ENCODE data around the gene LRRC8A. TPM values are rescaled to one million over a fixed set of nuclear protein-coding genes. Genes with fewer than 3 reads are reported as not detected.

LRRC8A gene
- total RNA-seq, 1 experiment from 2014 or later, result 22.0 TPM

DNA sequence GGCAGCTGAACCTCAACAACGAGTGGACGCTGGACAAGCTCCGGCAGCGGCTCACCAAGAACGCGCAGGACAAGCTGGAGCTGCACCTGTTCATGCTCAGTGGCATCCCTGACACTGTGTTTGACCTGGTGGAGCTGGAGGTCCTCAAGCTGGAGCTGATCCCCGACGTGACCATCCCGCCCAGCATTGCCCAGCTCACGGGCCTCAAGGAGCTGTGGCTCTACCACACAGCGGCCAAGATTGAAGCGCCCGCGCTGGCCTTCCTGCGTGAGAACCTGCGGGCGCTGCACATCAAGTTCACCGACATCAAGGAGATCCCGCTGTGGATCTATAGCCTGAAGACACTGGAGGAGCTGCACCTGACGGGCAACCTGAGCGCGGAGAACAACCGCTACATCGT lies 26.4 kb downstream of the LRRC8A start:
- Histone ChIP-seq H3K9me3 (ENCODE audit: control insufficient read depth in 1 of 2, insufficient read depth in 1 of 2, low read depth in 1 of 2, low read length in 2 of 2) (no peaks in the 10 kb centered on the region), H4K20me1 (ENCODE audit: insufficient read depth) (no peaks in the 10 kb centered on the region), H2AFZ (ENCODE audit: low read depth, low read length, poor library complexity, severe bottlenecking) (no peak overlapping the region), H3K4me3 (replicated peaks in 1 of 2; ENCODE audit: low read depth in 1 of 2, low read length in 2 of 2) (no peak overlapping the region), H3K4me1 (ENCODE audit: control insufficient read depth in 1 of 2, insufficient read depth in 2 of 2, low read length in 2 of 2) (peaks cover 21 to 40% of the 10 kb centered on the region in 2 experiments), H3K27me3 (ENCODE audit: insufficient read depth, low read length) (no peaks in the 10 kb centered on the region), H3K9ac (ENCODE audit: low read length) (no peak overlapping the region), H3K27ac (ENCODE audit: low read depth, low read length) (no peak overlapping the region), H3K79me2 (ENCODE audit: insufficient read depth, low read length) (peaks cover 11% of the 10 kb centered on the region; the same call in 1 of the 2 replicates), H3K4me2 (ENCODE audit: low read length) (no peak overlapping the region), H3K9me2 (ENCODE audit: insufficient read depth) (no peaks in the 10 kb centered on the region), H3K36me3 (ENCODE audit: control insufficient read depth in 1 of 2, insufficient read depth in 2 of 2, low read length in 2 of 2) (peaks cover 6 to 14% of the 10 kb centered on the region in 2 experiments; a peak in 3 of 4 replicates)
- TF ChIP-seq, protein P1, sequence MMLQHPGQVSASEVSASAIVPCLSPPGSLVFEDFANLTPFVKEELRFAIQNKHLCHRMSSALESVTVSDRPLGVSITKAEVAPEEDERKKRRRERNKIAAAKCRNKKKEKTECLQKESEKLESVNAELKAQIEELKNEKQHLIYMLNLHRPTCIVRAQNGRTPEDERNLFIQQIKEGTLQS (IDR thresholded peaks at IDR 0.05), result no peak
- no peak for TF ChIP-seq FOSL1 (IDR thresholded peaks at IDR 0.05; ENCODE audit: low read depth)
- no peak for TF ChIP-seq TCF7L2 (IDR thresholded peaks at IDR 0.05; ENCODE audit: borderline replicate concordance, extremely low read depth, insufficient read depth, insufficient read length)
- TF ChIP-seq, protein P2, sequence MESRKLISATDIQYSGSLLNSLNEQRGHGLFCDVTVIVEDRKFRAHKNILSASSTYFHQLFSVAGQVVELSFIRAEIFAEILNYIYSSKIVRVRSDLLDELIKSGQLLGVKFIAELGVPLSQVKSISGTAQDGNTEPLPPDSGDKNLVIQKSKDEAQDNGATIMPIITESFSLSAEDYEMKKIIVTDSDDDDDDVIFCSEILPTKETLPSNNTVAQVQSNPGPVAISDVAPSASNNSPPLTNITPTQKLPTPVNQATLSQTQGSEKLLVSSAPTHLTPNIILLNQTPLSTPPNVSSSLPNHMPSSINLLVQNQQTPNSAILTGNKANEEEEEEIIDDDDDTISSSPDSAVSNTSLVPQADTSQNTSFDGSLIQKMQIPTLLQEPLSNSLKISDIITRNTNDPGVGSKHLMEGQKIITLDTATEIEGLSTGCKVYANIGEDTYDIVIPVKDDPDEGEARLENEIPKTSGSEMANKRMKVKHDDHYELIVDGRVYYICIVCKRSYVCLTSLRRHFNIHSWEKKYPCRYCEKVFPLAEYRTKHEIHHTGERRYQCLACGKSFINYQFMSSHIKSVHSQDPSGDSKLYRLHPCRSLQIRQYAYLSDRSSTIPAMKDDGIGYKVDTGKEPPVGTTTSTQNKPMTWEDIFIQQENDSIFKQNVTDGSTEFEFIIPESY (IDR thresholded peaks at IDR 0.05; ENCODE audit: extremely low read depth, insufficient replicate concordance, low read length), result no peak
- no peak for TF ChIP-seq YY1 (IDR thresholded peaks at IDR 0.05; ENCODE audit: extremely low read depth, insufficient replicate concordance, low read depth, low read length)
- TF ChIP-seq EZH2 (IDR thresholded peaks at IDR 0.05), result no peak
- TF ChIP-seq POLR2A (IDR thresholded peaks at IDR 0.05; ENCODE audit: borderline replicate concordance, extremely low read depth, insufficient read depth, insufficient read length), result no peak
- TF ChIP-seq JUND (IDR thresholded peaks at IDR 0.05), result no peak
- TF ChIP-seq SRF (IDR thresholded peaks at IDR 0.05; ENCODE audit: low read depth), result no peak
- TF ChIP-seq, protein P3, sequence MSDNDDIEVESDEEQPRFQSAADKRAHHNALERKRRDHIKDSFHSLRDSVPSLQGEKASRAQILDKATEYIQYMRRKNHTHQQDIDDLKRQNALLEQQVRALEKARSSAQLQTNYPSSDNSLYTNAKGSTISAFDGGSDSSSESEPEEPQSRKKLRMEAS (IDR thresholded peaks at IDR 0.05), result no peak
- no peak for TF ChIP-seq ZFX (IDR thresholded peaks at IDR 0.05)
- TF ChIP-seq ELF1 (IDR thresholded peaks at IDR 0.05; ENCODE audit: borderline replicate concordance, low read depth), result no peak
- TF ChIP-seq EGR1 (IDR thresholded peaks at IDR 0.05; ENCODE audit: low read depth), result no peak
- CTCF ChIA-PET, result no interaction called here
- BruUV-seq (replicated peaks), result no TSS peak
- ATAC-seq (no peak), DNase-seq (ENCODE audit: low read depth, low spot score) (no peak)
- RAD21 ChIA-PET (ENCODE audit: low non-redundant PET in 1 of 2, low total read pairs in 2 of 2, uncharacterized antibody in 2 of 2, unreplicated experiment in 2 of 2), result no interaction called here
- intact Hi-C loops (cut with micrococcal nuclease), result no loop called here
- POLR2A ChIA-PET, result no interaction called here
